ENCODE results near the gene VAMP8.

The VAMP8 gene

DNA sequence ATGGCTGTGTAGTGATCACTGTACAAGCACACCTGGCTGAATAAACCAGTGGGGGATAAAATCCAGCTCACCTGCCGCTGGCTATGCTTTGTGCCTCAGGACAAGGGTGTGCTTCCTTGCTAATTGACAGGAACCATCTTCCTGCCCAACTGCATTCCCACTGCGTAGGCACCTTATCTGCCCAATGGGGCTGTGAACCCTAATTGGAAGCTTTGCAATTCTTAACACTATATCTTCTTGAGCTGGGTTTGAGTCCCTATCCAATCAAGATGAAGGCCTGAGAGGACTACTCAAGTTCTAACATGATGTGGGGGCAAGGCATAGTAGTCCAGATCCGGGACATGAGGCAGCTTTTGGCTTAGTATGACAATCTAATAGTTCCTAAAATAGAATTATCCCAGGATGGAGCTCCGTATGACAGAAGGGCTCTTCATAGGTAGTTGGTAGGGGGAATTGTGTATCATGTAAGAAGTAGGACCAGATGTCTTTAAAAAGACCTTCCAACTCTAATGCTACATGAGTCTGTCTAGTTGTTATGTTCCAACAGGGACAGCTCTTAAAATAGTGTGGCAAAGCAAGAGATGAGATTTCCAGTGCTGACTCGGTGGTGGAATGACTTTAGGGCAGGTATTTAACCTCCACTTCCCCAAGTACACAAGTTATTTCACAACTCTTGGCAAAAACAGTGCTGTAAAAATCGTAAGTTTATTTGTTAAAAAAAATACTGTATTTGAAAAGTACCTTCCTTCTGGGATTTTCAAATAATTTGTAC, 27.4 kb downstream of the VAMP8 start:
- H3K4me3 ChIP-seq (ENCODE audit: low read depth, low read length) = no peak overlapping the region
- TF ChIP-seq, protein P1, sequence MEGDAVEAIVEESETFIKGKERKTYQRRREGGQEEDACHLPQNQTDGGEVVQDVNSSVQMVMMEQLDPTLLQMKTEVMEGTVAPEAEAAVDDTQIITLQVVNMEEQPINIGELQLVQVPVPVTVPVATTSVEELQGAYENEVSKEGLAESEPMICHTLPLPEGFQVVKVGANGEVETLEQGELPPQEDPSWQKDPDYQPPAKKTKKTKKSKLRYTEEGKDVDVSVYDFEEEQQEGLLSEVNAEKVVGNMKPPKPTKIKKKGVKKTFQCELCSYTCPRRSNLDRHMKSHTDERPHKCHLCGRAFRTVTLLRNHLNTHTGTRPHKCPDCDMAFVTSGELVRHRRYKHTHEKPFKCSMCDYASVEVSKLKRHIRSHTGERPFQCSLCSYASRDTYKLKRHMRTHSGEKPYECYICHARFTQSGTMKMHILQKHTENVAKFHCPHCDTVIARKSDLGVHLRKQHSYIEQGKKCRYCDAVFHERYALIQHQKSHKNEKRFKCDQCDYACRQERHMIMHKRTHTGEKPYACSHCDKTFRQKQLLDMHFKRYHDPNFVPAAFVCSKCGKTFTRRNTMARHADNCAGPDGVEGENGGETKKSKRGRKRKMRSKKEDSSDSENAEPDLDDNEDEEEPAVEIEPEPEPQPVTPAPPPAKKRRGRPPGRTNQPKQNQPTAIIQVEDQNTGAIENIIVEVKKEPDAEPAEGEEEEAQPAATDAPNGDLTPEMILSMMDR (conservative IDR thresholded peaks at IDR 0.05; ENCODE audit: low read depth, low read length) = no peak
- peak; percentile 78 for DNase-seq (ENCODE audit: low read depth)

DNA sequence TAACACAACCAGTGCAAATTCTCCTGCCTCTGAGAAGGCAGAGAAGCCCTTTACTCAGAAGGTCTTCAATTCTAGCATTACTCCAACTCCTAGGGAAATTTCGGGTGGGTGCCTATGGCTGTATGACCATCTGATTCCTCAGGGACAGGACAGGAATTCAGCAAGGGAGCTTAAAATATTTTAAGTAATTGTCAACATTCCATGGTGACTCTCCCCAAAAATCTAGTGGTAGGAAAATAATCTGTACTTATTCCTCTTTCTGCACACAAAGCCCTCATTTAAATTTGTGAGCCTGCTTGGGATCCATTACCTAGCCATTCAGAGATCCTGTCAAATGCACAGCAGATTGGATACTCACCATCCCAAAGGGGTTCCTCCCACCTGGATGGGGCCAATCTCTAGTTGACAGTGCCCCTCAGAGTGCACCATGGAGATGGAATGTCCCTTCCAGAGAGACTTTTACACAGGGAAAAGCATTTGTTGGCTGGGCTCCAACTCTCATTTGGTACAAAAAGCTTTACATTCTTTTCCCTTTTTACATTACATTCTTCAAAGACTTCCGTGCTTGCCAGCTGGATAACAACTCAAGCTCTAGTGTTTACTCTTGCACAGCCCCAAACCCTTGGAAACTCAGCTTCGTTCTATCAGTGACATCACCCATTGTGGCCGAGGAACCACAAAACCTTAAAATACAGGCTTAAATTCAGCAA, 28.2 kb downstream of the VAMP8 start:
- peak; percentile 95 for DNase-seq (ENCODE audit: low read depth)
- TF ChIP-seq, protein P1 (conservative IDR thresholded peaks at IDR 0.05; ENCODE audit: low read depth, low read length) = no peak
- H3K4me3 ChIP-seq (ENCODE audit: low read depth, low read length) = no peak overlapping the region

DNA sequence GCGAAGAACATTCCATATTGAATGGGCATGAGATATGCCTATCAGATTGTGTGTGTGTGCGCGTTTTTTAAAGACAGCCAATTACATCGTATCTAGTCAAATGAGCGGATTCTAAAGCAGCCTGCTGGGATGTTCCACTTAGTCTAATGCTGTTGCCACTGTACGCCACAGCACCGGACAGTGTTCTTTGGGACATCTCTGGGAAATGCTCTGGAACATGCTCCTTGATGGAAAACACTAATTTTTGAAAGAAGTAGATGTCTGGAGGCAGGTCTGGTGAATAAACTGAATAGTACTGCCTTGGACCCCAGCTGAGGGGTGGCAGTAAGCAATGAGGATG, 28.7 kb downstream of the VAMP8 start:
- TF ChIP-seq, protein P1 (conservative IDR thresholded peaks at IDR 0.05; ENCODE audit: low read depth, low read length) = no peak
- H3K4me3 ChIP-seq (ENCODE audit: low read depth, low read length) = no peak overlapping the region
- DNase-seq (ENCODE audit: low read depth) = no peak

DNA sequence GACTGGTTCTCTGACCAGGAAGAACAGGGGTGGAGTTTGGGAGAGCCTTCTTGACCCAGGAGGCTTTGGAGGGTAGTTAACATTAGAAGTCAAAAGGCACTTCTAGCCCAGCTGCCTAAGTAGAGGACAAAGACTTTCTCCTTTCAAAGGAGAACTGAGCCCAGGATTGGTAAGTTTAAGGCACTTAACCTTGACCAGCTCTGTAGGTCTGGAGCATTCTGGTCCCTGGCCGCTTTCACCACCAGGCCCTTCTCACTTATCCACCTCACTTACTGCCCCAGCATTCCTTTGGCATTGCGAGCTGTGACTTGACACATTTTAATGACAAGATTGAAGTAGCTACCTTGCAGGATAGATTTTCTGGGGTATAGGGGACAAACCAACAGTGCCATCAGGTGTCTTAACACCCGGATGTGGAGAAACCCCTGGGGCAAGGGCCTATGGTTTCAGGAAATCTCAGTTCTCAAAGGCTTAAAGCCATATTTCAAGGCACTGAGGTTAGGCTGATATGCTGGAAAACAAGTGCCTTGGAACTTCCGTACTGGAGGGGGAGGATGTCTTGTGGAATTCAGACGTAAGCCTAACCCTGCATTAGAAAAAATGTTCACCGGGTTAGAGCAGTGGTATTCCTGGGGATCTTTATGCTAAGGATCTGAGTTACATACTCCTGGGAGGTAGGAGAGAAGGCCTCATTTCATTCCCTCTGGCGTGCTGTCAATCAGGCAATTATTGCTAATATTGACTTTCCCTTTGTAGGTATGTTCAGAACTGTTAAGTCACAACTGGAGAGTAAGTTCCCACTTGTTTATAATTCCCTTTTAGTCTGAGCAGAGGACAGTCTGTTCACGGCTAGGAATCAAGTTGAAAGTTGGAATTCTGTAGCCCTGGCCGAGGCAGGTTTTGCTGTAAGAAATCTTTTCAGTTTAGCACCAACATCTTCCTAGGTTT, 30.2 kb downstream of the VAMP8 start:
- H3K4me3 ChIP-seq (ENCODE audit: low read depth, low read length) = no peak overlapping the region
- TF ChIP-seq, protein P1 (conservative IDR thresholded peaks at IDR 0.05; ENCODE audit: low read depth, low read length) = no peak
- no peak for DNase-seq (ENCODE audit: low read depth)

DNA sequence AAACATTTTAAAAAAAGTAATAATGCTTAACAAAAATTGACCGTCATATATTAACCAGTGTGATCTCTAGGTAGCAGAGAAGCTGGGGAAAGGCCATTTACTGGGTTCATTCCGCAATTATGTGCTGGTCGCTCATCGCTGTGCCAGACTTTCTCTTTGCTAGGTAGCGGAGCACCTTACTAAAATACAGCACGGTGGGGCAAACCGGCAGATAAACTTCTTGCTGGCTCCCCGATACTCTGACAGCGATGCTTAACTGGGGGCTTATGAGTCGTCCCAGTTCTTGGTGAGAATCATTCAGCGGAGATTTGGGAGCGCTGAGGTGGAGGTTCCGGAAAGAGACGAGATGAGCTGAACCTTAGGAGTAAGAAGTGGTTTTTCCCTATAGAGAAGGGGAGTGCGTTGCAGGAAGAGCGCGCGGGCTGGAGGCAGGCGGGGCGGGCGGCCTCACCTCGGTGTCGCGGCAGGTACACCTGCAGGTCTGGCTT, 33.9 kb downstream of the VAMP8 start:
- no peak for DNase-seq (ENCODE audit: low read depth)
- TF ChIP-seq, protein P1 (conservative IDR thresholded peaks at IDR 0.05; ENCODE audit: low read depth, low read length) = no peak
- peak overlapping the region; percentile 88 for H3K4me3 ChIP-seq (ENCODE audit: low read depth, low read length)

DNA sequence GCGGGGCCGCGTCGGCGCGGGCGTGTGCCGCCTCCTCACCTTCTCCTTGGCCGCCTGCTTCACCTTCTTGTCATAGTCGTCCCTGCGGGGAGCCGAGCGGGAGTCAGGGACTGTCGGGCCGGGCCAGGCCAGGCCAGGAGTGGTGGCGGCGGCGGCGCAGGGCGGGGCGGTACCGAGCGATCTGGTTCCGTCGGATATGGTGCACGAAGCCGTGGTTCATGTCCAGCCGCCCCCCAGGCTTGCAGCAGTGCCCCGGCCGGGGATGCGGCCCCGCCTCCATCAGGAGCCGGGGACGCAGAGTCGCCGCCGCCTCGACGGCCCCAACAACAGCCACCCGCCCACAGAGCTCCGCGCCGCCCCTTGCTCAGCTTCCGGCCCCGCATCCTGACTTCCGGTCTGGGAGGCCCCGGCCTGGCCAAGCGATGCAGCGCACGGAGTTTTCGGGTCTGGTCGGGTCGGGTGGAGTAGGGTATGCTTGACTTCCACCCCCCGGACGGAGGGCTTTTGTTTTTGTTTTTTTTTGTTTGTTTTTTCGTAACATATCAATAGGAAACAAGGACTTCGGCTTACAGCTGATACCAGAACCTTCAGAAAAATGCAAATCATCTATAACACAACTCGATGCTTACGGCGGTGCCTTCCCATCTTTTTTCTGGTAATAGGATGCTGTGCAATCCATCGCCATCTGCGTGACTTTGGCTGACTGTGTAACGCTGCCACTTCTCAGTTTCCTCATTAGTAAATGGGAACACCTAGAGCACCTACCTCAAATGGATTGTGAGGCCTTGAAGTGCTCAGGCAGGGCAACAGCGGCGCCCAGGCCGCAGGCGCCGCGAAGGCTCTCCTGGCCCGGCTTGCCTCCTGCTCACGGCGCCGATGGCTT, 34.6 kb downstream of the VAMP8 start, which contains the start of gene C2orf68:
C2orf68 (minus strand) TSS at position 362 of the 883 bp plus-strand sequence; CDS start at position 280, 82 bp downstream.
- TF ChIP-seq, protein P1 (conservative IDR thresholded peaks at IDR 0.05; ENCODE audit: low read depth, low read length) = no peak
- peak; percentile 84 for DNase-seq (ENCODE audit: low read depth)
- peak within 1 kb of the TSS; percentile 88 for H3K4me3 ChIP-seq (ENCODE audit: low read depth, low read length)

All from choroid plexus epithelial cell (primary cell).